ENCODE data around the gene NEURL3.

Gene NEURL3

DNA sequence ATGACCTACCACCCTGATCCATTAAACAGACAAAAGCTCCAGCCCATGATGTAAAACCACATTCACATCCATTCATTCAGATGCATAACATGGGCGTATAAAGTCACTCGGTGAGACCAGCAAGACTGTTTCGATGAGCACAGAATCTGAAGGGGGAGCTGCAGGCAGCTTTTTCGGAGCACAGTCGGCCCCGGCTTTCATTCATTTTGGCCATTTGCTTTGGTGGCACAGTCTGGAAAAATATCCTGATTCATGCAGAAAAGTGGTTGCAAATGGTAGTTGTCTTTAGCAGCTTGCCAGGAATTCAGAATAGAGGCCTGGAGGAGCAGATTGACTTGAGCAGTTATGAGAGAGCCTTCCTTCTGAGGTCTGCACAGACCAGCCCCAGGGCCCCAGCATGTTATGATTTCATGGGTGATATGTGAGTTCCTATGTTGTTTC, 42.6 kb upstream of the NEURL3 start:
- H3K36me3 ChIP-seq (ENCODE audit: insufficient read depth) = peaks cover 26% of the 10 kb centered on the region; the same call in 1 of the 2 replicates
- no peak overlapping the region; the same call in 1 of the 2 replicates for H3K27ac ChIP-seq
- H2AFZ ChIP-seq (ENCODE audit: low read depth) = no peak overlapping the region
- H3K4me2 ChIP-seq = no peak overlapping the region
- TF ChIP-seq, protein P1, sequence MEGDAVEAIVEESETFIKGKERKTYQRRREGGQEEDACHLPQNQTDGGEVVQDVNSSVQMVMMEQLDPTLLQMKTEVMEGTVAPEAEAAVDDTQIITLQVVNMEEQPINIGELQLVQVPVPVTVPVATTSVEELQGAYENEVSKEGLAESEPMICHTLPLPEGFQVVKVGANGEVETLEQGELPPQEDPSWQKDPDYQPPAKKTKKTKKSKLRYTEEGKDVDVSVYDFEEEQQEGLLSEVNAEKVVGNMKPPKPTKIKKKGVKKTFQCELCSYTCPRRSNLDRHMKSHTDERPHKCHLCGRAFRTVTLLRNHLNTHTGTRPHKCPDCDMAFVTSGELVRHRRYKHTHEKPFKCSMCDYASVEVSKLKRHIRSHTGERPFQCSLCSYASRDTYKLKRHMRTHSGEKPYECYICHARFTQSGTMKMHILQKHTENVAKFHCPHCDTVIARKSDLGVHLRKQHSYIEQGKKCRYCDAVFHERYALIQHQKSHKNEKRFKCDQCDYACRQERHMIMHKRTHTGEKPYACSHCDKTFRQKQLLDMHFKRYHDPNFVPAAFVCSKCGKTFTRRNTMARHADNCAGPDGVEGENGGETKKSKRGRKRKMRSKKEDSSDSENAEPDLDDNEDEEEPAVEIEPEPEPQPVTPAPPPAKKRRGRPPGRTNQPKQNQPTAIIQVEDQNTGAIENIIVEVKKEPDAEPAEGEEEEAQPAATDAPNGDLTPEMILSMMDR (conservative IDR thresholded peaks at IDR 0.05; ENCODE audit: low read depth, low read length) = no peak
- no peak overlapping the region for H3K4me3 ChIP-seq (IDR thresholded peaks at IDR 0.05; ENCODE audit: insufficient read depth, low read depth, low read length)
- peaks cover 45% of the 10 kb centered on the region for H4K20me1 ChIP-seq (ENCODE audit: insufficient read depth)
- H3K79me2 ChIP-seq (ENCODE audit: insufficient read depth, low read depth) = peaks cover 59% of the 10 kb centered on the region
- H3K9ac ChIP-seq = no peak overlapping the region
- H3K4me1 ChIP-seq (ENCODE audit: low read depth, poor library complexity, severe bottlenecking) = peaks cover 56% of the 10 kb centered on the region
- no peaks in the 10 kb centered on the region for H3K27me3 ChIP-seq (ENCODE audit: insufficient read depth, low read depth)

DNA sequence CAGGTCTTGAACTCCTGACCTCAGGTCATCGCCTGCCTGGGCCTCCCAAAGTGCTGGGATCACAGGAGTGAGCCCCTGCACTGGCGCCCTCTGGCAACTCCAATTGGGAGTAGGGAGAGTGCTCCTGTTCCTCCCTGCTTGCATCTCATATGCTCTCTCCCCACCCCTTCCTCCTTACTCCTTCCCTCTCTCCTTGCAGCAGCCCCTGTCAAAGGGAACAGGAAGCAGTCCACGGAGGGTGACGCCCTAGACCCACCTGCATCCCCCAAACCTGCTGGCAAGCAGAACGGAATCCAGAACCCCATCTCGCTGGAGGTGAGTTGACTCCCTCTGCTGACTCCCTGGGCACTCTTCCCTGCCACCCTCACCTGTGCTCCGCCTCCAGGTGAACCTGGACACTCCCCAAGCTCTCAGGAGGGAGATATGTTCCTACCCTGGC, 42.1 kb upstream of the NEURL3 start:
- Histone ChIP-seq H2AFZ (ENCODE audit: low read depth) (no peak overlapping the region), H3K4me2 (no peak overlapping the region), H3K4me3 (IDR thresholded peaks at IDR 0.05; ENCODE audit: insufficient read depth, low read depth, low read length) (no peak overlapping the region), H3K4me1 (ENCODE audit: low read depth, poor library complexity, severe bottlenecking) (peaks cover 61% of the 10 kb centered on the region), H3K79me2 (ENCODE audit: insufficient read depth, low read depth) (peaks cover 64% of the 10 kb centered on the region), H3K9ac (no peak overlapping the region), H3K27me3 (ENCODE audit: insufficient read depth, low read depth) (no peaks in the 10 kb centered on the region), H3K36me3 (ENCODE audit: insufficient read depth) (peaks cover 28% of the 10 kb centered on the region; the same call in 1 of the 2 replicates), H3K27ac (no peak overlapping the region; the same call in 1 of the 2 replicates), H4K20me1 (ENCODE audit: insufficient read depth) (peaks cover 50% of the 10 kb centered on the region)
- TF ChIP-seq, protein P1 (conservative IDR thresholded peaks at IDR 0.05; ENCODE audit: low read depth, low read length) = no peak

DNA sequence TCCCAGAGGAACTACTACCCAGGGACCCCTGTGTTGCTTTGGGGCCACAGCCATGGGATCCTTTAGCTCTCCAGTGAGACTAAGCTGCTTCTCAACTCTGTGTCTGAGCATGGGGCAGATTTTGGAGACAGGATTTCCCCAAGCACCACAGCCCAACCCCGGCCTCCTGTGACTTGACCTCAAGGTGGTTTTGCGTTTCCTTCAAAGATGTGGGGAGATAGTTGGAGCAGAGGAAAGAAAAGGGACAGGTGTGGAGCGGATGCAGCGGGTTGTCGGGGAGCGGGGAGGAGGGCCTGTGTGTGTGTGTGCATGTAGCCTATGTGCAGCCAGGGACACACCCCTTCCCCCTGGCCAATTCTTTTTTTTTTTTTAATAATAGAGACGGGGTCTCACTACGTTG, 41.6 kb upstream of the NEURL3 start:
- Histone ChIP-seq H3K27me3 (ENCODE audit: insufficient read depth, low read depth) (no peaks in the 10 kb centered on the region), H3K4me1 (ENCODE audit: low read depth, poor library complexity, severe bottlenecking) (peaks cover 66% of the 10 kb centered on the region), H3K36me3 (ENCODE audit: insufficient read depth) (peaks cover 32% of the 10 kb centered on the region; the same call in 1 of the 2 replicates), H3K9ac (no peak overlapping the region), H3K4me2 (peak overlapping the region; percentile 46; the same call in 1 of the 2 replicates), H3K79me2 (ENCODE audit: insufficient read depth, low read depth) (peaks cover 69% of the 10 kb centered on the region), H3K4me3 (IDR thresholded peaks at IDR 0.05; ENCODE audit: insufficient read depth, low read depth, low read length) (no peak overlapping the region), H3K27ac (peak overlapping the region; percentile 49), H2AFZ (ENCODE audit: low read depth) (no peak overlapping the region), H4K20me1 (ENCODE audit: insufficient read depth) (peaks cover 54% of the 10 kb centered on the region)
- TF ChIP-seq, protein P1 (conservative IDR thresholded peaks at IDR 0.05; ENCODE audit: low read depth, low read length) = no peak

DNA sequence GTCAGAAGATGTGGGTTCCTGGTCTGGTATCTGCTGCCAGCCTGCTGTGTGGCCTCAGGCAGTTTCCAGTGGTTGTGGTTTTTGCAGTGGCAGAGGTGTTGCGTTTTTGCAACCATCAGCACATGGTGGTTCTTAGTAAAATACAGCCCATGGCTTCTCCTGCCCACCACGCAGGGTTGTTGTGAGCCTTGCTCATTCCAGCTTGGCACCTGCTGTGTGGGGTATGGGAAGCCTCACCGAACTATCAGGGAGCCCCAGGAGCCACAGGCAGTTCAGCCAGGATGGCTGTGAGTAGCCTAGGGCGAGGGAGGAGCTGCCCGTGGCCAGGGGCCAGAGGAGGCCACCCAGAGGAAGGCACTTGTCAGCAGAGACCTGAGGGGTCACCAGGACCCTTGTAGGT, 41.2 kb upstream of the NEURL3 start:
- H3K36me3 ChIP-seq (ENCODE audit: insufficient read depth) = peaks cover 36% of the 10 kb centered on the region; the same call in 1 of the 2 replicates
- TF ChIP-seq, protein P1 (conservative IDR thresholded peaks at IDR 0.05; ENCODE audit: low read depth, low read length) = no peak
- H3K4me1 ChIP-seq (ENCODE audit: low read depth, poor library complexity, severe bottlenecking) = peaks cover 70% of the 10 kb centered on the region
- H3K4me3 ChIP-seq (IDR thresholded peaks at IDR 0.05; ENCODE audit: insufficient read depth, low read depth, low read length) = no peak overlapping the region
- H3K27ac ChIP-seq = peak overlapping the region; percentile 49
- H3K4me2 ChIP-seq = peak overlapping the region; percentile 46
- H3K9ac ChIP-seq = no peak overlapping the region
- peaks cover 59% of the 10 kb centered on the region for H4K20me1 ChIP-seq (ENCODE audit: insufficient read depth)
- no peaks in the 10 kb centered on the region for H3K27me3 ChIP-seq (ENCODE audit: insufficient read depth, low read depth)
- H2AFZ ChIP-seq (ENCODE audit: low read depth) = no peak overlapping the region
- H3K79me2 ChIP-seq (ENCODE audit: insufficient read depth, low read depth) = peaks cover 73% of the 10 kb centered on the region

Measured in KMS-11 (cell line).